Mesothelial cell of epicardium (in vitro differentiated cells): Measurements from ENCODE around the gene HOMER1. TPM values are rescaled to one million over a fixed set of nuclear protein-coding genes. Genes with fewer than 3 reads are reported as not detected.
A peak's percentile ranks its signal among the peaks of the same experiment; 100 is the strongest.
"Not testable (repeated sequence)": the region's sequence is repeated elsewhere in the genome, so short reads cannot be mapped to it uniquely, and the experiment has no call there.

Experiments used
- DNase-seq, 2 experiments: peaks; one replicate each; pipeline ENCODE4 v3.0.0; 2021; ENCODE audit warnings: low spot score in 2 of 2; ENCODE audit not compliant: unreplicated experiment in 2 of 2
- H3K27ac Mint-ChIP-seq: 2 replicates; pipeline ENCODE4 v1.8.0; 2021; ENCODE audit warnings: mixed read lengths
- H3K27me3 Mint-ChIP-seq: 2 replicates; pipeline ENCODE4 v1.8.0; 2021; ENCODE audit warnings: low read depth, mixed read lengths
- H3K36me3 Mint-ChIP-seq: 2 replicates; pipeline ENCODE4 v1.8.0; 2021; ENCODE audit warnings: mixed read lengths
- H3K4me1 Mint-ChIP-seq: 2 replicates; pipeline ENCODE4 v1.8.0; 2021; ENCODE audit warnings: mixed read lengths
- H3K4me3 Mint-ChIP-seq: 2 replicates; pipeline ENCODE4 v1.8.0; 2021; ENCODE audit warnings: mild to moderate bottlenecking, moderate library complexity, mixed read lengths
- H3K9me3 Mint-ChIP-seq: 2 replicates; pipeline ENCODE4 v1.8.0; 2021; ENCODE audit warnings: mixed read lengths
- CTCF ChIP-seq: fragments of 200-600 bp; sonication (generic); IDR thresholded peaks from one replicate; pipeline ENCODE4 v1.5.0; 2021; ENCODE audit warnings: antibody characterized with exemption; ENCODE audit not compliant: unreplicated experiment
- total RNA-seq: library from RNA; stranded (reverse); gene quantifications from 3 replicates; pipeline ENCODE4 v1.2.1, GENCODE V29; 2021

HOMER1 gene
- total RNA-seq, 1 donor from 2014 or later = 21.6 TPM

GRCh38 chr5:79516986-79517385 lies 3.1 kb upstream of the HOMER1 start:
- no peak for DNase-seq
- Mint-ChIP-seq H3K4me3 (no peak overlapping the region), H3K27ac (peak overlapping the region; percentile 51), H3K36me3 (no peaks in the 10 kb centered on the region), H3K27me3 (no peaks in the 10 kb centered on the region), H3K4me1 (peaks cover 35% of the 10 kb centered on the region), H3K9me3 (no peaks in the 10 kb centered on the region)
- TF ChIP-seq CTCF = no peak

- not testable (repeated sequence) for H3K27me3 Mint-ChIP-seq, H3K9me3 Mint-ChIP-seq, H3K4me3 Mint-ChIP-seq, DNase-seq, H3K36me3 Mint-ChIP-seq
- H3K27ac Mint-ChIP-seq = peak overlapping the region; percentile 47
- peaks cover 41% of the 10 kb centered on the region for H3K4me1 Mint-ChIP-seq
Measured at GRCh38 chr5:79516331-79516730, 2.4 kb upstream of the HOMER1 start.

- Mint-ChIP-seq H3K4me1 (peaks cover 55% of the 10 kb centered on the region), H3K4me3 (peak overlapping the region; percentile 95), H3K9me3 (no peaks in the 10 kb centered on the region), H3K27me3 (no peaks in the 10 kb centered on the region), H3K27ac (peak overlapping the region; percentile 100), H3K36me3 (no peaks in the 10 kb centered on the region)
- no peak for TF ChIP-seq CTCF
- DNase-seq = peak; percentile 80 to 92
Measured at GRCh38 chr5:79514391-79515105, 614 bp upstream of the HOMER1 start.

GRCh38 chr5:79513308-79513703 lies 628 bp downstream of the HOMER1 start:
- Mint-ChIP-seq H3K4me3 (peak overlapping the region; percentile 91), H3K27ac (peak overlapping the region; percentile 94), H3K27me3 (no peaks in the 10 kb centered on the region), H3K36me3 (no peaks in the 10 kb centered on the region), H3K9me3 (no peaks in the 10 kb centered on the region), H3K4me1 (peaks cover 57% of the 10 kb centered on the region)
- no peak for TF ChIP-seq CTCF
- DNase-seq = peak; percentile 21 to 49

- no peaks in the 10 kb centered on the region for H3K36me3 Mint-ChIP-seq
- H3K9me3 Mint-ChIP-seq = no peaks in the 10 kb centered on the region
- TF ChIP-seq CTCF = no peak
- H3K4me3 Mint-ChIP-seq = peak overlapping the region; percentile 91
- H3K27me3 Mint-ChIP-seq = no peaks in the 10 kb centered on the region
- peak overlapping the region; percentile 94 for H3K27ac Mint-ChIP-seq
- no peak for DNase-seq
- peaks cover 57% of the 10 kb centered on the region for H3K4me1 Mint-ChIP-seq
Measured at GRCh38 chr5:79512471-79513307, 1.2 kb downstream of the HOMER1 start.

- Mint-ChIP-seq H3K9me3 (no peaks in the 10 kb centered on the region), H3K4me1 (peaks cover 58% of the 10 kb centered on the region), H3K27ac (peak overlapping the region; percentile 10), H3K36me3 (no peaks in the 10 kb centered on the region), H3K27me3 (no peaks in the 10 kb centered on the region), H3K4me3 (peak overlapping the region; percentile 91)
- no peak for TF ChIP-seq CTCF
- DNase-seq = no peak
Measured at GRCh38 chr5:79512049-79512448, 1.9 kb downstream of the HOMER1 start.
